Measurements from ENCODE around the gene NAGS.
"Not testable (repeated sequence)": the region's sequence is repeated elsewhere in the genome, so short reads cannot be mapped to it uniquely, and the experiment has no call there.

The NAGS gene

GRCh38 chr17:44044071-44044470, 39.6 kb downstream of the NAGS start:
- no peak for DNase-seq

- no peak for DNase-seq
Observed at GRCh38 chr17:44045486-44045885, 41.1 kb downstream of the NAGS start.

GRCh38 chr17:44046893-44047292, 42.5 kb downstream of the NAGS start:
- not testable (repeated sequence) for DNase-seq

DNA sequence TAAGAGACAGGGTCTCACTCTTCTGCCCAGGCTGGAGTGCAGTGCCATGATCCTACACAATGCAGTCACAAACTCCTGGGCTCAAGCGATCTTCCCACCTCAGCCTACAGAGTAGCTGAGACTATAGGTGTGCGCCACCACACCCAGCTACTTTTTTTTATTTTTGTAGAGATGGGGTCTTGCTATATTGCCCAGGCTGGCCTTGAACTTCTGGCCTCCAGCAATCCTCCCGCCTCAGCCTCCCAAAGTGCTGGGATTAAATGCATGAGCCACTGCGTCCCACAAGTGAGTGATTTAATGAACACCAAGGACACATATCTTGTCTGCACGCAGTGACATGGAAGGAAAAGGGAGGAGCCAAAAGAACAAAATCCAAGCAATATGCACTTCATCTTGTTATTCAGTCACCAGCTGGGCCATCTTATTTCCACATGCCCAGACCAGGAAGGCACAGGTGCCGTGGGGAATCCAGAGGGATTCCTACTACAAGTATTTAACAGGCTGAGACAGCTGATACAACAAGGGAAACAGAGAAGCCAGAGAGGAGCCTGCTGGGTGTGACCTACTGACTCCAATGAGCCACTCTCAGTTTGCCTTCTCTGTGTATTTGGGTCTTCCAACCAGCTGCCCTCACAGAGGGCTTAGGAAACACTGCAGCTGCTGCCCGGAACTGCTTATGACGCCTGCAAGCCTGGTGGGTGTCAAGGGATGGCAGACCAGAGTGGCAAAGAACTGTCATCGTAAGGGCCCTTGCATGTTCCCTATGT, 45.1 kb downstream of the NAGS start:
- no peak for DNase-seq

GRCh38 chr17:44053125-44053872, 48.9 kb downstream of the NAGS start:
- no peak for DNase-seq
